ENCODE data around the gene CIC. TPM values are rescaled to one million over a fixed set of nuclear protein-coding genes. Genes with fewer than 3 reads are reported as not detected.

Gene CIC
- total RNA-seq, 1 donor from 2014 or later: 19.5 TPM

DNA sequence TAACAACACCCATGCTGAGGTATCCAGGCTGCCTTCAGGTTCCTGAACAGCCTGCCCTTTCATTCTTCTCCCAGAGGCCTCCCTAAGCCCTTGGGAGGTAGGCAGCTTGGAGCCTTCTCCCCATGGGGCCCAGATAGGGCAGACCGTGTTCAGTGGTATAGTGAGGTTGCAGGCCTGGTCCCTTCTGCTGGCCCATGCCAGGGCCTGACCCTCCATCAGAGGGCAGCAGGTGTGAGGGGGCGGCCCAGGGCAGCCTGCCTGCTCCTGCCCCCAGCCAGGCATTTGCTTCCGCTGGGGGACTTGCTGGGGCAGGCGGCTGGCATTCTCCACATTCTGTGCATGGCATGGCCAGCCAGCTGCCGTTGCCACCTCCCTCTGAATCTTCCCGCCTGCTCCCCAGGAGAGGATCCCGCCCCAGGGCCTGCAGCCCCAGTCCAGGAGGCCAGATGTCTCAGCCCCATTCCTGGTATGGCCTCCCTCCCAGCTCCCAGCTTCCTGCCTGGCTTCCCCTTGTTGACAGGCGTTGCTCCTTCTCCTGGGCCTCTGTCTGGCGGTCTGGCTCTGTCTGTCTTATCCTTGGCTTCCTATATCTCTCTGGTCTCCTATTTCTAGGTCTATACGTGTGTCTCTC lies 8.9 kb downstream of the CIC start:
- DNase-seq: no peak

- no peak for DNase-seq
These were observed 9.6 kb downstream of the CIC start for GRCh38 chr19:42278452-42279154.

DNA sequence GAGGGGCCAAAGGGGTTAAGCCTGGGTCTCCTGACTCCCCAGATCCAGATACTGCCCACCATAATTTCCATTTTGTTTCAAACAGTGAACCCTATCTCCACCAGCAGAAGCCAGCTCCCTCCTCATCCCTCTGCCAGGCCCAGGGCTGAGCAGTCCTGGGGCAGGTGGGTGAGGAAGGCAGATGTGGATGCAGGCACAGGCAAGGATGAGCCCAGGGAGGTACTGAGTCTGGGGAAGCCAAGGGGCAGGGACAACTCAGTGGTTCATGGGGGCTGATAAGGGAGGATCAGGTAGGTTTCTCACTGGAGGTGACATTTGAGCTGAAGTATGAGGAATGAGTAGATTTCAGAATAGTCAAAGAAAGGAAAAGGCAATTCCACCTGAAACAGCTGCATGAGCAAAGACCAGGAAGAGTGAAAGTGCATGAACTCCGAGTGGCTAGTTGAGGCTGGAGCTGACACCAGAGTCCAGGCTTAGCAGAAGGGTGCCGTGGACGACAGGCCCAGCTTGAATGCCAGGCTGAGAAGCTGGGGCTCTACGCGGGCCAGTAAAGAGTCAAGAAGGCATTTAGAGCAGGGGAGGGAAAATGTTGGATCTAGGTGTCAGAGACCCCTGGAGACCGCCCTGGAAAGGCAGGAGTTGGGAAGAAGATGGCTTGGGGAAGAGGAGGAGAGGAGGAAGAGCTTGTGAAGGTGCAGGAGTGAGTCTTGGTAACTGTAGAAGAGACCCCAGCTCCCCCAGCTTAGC lies 10.3 kb downstream of the CIC start:
- no peak for DNase-seq

DNA sequence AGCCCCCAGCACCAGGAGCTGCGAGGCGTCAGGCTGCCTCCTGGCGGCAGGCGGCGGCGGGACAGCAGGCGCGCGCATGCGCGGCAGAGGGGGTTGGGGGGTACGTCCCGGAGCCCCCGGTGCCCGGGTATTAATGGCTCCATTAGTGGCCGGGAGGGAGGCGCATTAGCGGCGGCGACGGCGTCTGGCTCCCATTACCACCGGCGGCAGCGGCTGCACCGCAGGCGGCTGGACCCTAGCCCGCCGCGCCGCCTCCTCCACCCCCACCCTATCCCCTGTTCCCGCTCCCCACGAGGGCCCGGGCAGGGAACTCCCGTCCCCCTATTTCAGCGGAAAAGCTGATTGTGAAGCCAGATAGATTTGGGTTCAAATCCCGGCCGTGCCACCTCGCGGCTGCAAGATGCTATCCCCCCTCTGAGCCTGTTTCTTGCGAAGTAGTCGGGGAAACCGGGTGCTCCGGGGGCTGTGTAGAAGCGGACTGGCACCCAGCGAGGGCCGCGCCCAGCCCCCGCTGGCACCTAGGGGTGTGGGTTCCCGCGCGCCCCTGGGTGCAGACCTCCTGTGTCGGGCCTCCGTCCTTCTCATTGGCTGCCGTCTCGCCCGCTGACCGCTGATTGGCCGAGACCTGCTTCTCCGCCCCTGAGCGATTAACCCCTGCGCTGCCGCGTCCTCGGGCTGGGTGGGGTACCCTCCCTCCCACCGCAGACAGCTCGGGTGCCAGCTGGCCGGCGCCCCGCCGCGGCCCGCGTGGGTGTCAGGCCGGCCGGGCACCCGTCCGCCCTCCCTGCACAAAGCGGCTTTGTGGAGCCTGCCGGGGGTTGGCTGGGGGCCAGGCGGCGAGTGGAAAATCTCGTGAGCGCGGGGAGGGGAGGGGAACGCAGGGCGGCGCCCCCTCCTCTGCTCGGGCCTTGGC lies 11.1 kb downstream of the CIC start:
- peak; percentile 94 for DNase-seq

DNA sequence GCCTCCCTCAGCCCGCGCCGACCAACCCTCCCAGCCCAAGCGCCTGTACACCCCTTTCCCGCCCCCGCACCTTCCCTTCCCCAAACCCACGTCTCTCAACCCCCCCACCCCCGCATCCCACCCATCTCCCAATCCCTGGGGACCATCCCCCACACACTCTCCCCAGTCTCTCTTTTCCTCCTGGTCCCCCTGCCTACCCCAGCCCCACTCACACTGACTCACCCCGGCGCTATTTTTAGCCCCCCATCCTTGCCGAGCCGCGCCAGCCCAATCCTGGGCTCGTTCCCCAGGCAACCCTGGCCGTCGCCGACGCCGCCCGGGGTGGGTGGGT lies 11.7 kb downstream of the CIC start:
- peak; percentile 85 for DNase-seq

DNA sequence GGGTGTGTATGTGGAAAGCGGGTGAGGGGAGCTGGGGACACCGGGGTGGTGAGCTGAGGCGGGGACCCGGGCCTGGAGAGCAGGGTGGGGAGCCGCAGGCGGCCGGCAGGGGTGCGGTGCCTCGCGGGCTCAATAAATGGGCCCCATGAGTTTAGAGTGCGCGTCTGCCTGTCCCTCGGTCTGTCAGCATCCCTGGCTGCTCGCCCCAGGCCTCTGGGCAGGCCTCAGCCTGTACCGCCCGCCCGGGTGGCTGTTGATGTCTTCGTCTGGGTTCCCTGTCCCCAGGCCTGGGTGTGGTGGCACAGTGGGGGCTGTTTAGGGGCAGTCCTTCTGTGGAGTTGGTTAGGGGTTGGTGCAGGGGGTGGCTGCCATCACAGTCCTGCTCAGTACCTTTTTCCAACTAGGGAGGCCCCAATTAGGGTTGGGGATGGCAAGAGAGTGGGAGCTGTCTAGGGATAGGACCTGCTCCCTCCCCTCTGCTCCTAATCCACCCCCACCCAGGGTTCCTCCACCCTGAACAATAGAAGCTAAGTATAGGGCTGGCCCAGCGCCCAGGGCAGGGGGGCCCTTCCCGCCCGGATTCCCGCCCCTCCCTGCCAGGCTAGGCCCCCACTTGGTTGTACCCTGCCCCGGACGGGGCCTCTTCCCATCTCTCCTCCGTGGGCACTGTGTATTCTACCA lies 12.2 kb downstream of the CIC start:
- peak; percentile 54 for DNase-seq

DNA sequence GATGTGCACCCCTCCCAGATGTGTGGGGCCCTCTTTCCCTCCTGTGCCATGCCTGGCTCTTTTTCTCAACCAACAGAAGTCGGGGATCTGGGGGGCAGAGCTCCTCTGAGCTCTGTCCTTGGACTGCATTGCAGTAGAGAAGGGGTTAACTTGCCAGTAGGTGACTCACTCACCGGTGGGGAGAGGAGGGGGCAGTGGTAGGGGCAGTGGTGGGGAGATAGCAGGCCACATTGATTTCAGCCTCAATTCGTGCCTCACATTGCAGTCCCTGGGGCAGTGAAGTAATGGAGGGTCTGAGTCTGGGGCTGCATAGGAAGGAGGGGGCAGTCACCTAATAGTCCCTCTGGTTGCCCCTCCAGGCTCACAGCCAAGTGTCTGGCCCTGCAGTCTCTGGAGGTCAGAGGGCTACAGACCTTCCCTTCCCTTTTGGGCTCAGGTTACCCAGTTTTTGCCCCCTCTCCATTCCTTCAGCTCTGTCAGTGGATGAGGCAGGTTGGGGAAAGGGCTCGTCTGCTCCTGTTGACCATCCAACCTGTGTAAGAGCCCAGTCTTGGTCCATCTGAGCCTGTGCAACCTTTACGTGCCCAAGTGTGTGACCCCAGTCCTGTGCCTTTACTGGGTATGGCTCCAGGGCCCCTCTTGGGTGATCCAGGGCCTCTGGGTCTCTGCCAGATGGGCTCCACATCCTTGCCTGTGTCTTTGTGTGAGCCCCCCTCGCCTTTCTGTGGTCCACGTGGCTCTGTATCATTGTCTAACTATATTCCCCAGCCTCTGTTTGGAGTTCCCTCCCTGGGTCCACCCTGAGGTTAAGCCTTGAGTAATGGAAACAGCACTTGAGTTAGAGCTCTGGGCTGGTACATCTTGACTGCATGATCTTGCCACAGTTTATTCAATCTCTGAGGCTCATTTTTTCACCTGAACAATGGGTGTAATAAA lies 13.0 kb downstream of the CIC start:
- DNase-seq: no peak

GRCh38 chr19:42282819-42283187 lies 13.8 kb downstream of the CIC start:
- no peak for DNase-seq

DNA sequence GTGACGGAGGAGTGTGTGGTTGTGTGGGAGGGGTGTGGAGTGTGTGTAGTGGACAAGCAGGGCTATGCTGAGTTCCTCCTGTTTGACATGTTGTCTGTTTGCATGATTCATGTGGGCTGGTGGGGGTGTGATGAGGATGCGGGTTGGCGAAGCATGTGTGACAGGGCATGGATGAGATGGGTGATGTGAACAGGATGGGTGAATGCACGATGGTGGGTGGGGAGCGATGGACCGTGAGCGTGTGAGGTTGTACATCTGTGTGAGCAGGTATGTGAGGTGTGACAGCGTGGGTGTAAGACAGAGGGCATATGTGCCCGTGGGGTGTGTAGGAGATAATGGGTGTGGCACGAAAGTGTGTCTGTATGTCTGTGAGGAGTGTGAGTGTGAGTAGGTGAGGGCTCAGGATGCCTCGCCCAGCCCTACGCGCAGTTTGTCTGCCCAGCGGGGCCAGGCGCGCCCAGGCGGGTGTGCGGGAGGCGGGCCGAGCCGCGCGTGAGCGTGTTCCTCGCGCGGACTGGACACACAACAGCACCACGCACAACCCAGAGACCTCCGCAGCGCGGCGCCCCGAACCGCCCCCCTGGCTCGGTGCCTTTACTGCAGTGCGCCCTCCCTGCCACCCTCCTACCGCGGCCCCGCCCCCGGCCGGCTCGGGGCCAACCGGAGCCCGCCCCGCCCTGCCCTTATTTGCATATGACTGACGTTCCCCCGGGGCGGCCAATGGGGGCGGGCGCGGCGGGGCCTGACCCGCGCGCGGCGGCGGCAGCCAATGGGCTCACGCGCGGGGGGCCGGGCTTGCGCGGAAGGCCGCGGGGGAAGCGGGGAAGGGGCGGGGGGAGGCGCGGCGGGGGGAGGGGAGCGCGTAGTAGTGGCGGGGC lies 14.4 kb downstream of the CIC start:
- peak; percentile 96 for DNase-seq

- DNase-seq: peak; percentile 79
These were observed 15.0 kb downstream of the CIC start for GRCh38 chr19:42284066-42284501.

GRCh38 chr19:42284591-42285341 lies 15.7 kb downstream of the CIC start:
- no peak for DNase-seq

DNA sequence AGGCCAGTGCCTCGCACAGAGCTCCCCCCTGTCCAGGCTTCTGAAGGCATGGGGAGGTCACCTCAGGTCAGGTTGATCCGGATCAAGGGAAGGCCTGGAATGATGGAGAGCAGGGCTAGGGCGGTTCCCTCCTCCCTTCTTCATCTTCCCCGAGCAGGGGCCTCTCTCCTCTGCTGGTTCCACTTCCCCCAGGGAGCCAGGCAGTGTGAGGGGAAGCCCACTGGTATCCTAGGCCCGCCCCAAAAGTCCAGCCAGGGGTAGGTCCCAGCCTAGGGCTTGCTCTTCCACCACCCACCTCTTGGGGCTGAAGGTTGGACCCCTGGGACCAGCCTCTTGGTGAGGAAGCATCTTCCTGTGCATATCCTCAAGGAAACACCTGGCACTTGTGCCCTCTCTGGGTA lies 16.5 kb downstream of the CIC start:
- no peak for DNase-seq

- DNase-seq: no peak
These were observed 16.9 kb downstream of the CIC start for GRCh38 chr19:42285988-42286348.

- no peak for DNase-seq
These were observed 17.4 kb downstream of the CIC start for GRCh38 chr19:42286349-42287016.

GRCh38 chr19:42287017-42287826 lies 18.2 kb downstream of the CIC start:
- no peak for DNase-seq

- DNase-seq: no peak
These were observed 18.7 kb downstream of the CIC start for GRCh38 chr19:42287827-42288107.

DNA sequence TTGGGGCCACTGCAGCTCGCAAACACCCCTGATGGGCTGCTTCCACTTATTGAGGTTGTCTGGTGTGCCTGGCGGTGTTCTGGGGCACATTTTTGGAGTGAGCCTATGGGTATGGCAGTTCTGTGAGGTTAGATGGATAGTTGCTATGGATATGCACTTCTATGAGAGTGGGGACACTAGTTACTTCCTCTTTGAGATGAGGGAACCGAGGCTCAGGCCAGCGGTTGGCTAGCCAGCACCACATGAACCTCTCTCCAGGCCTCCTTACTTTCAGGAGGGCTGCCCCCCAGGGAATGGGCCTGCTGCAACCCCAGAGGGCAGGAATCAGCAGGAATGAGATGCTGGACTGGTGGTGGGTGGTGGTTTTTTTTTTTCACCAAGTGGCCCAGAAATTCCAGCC lies 19.3 kb downstream of the CIC start:
- DNase-seq: no peak

All from occipital lobe (tissue), 2 donors.